GM18907 (cell line): ENCODE results near the gene DCDC1.
"Not testable (repeated sequence)": the region's sequence is repeated elsewhere in the genome, so short reads cannot be mapped to it uniquely, and the experiment has no call there.

Experiments used
- ATAC-seq: cut with Tn5 transposase; IDR thresholded peaks from one replicate; pipeline ENCODE4 v1.9.1; 2021; ENCODE audit warnings: mild to moderate bottlenecking, moderate library complexity; ENCODE audit not compliant: unreplicated experiment

DCDC1 gene

GRCh38 chr11:31337806-31338205 lies 31.7 kb downstream of the DCDC1 start:
- no peak for ATAC-seq

DNA sequence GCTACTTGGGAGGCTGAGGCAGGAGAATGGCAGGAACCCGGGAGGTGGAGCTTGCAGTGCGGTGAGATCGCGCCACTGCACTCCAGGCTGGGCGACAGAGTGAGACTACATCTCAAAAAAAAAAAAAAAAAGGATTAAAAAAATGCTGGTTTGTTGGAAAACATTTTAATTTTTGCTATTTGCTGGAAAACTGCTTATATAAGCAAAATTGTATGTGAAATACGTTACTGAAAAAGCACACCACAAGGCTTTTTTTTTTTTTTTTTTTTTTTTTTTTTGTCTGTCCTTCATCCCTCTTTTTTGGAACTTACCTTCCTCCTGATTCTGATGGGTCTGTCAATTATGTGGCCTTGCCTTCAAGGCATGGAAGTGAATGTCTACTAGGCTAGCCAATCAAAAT lies 40.8 kb downstream of the DCDC1 start:
- no peak for ATAC-seq

- no peak for ATAC-seq
Observed at GRCh38 chr11:31327417-31327816, 42.1 kb downstream of the DCDC1 start.

DNA sequence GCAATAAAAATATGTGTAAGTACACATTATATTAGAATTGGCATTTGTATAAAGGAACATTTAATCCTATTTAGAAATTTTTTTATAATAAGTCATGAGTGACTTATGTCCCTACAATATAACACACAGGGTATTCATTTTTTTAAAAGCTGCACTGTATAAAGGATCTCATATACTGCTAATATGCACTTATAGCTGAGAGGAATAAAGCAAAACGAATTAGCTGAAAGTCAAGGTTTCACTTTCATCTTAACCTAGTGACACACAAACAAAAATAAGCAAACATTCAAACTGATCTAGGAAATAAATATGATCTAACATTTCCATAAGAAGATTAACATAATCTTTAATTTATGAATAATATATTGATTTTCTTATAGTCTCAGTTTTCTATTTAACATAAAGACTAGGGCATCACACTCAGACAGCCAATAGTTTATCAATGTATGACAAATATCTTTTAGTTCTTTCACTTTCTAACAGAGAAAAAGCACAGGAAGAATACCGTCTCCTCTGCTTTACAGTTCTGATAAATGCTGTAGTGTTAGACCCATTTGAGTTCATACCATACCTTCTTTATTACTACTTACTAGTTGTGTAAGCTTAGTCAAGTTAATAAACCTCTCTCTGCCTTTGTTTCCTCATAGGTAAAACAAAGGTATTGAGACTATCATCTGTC lies 42.9 kb downstream of the DCDC1 start:
- ATAC-seq, result peak; percentile 84

- no peak for ATAC-seq
Observed at GRCh38 chr11:31325160-31325559, 44.4 kb downstream of the DCDC1 start.

DNA sequence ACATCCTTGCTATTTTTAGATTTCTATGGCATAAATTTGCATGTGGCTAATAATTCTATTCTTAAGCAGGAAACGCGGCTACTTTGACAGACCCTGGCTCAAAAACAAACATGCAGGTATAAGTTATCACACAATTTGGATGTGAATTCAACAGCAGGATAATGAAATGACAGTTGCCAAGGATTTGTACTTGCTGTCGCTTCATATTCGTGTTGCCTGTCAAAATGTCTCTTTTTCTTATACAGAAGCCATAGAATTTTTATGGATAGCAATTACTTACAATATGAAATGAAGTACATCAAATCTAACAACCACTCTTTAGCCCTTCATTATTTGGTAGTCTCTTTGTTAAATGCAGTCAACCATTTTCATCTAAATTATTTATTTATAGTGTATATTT lies 46.4 kb downstream of the DCDC1 start:
- ATAC-seq, result no peak

DNA sequence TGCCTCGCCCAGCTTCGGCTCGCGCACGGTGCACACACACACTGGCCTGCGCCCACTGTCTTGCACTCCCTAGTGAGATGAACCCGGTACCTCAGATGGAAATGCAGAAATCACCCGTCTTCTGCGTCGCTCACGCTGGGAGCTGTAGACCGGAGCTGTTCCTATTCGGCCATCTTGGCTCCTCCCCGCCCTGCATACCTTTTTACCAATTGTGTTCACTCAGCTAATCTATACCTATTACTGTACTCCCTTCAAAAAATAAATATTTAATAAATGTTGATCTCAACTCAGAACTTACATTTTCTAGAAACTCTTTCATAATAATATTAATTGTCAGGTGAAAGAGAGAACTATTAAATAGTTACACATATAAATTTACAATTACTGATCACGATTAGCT lies 48.0 kb downstream of the DCDC1 start:
- ATAC-seq, result not testable (repeated sequence)

DNA sequence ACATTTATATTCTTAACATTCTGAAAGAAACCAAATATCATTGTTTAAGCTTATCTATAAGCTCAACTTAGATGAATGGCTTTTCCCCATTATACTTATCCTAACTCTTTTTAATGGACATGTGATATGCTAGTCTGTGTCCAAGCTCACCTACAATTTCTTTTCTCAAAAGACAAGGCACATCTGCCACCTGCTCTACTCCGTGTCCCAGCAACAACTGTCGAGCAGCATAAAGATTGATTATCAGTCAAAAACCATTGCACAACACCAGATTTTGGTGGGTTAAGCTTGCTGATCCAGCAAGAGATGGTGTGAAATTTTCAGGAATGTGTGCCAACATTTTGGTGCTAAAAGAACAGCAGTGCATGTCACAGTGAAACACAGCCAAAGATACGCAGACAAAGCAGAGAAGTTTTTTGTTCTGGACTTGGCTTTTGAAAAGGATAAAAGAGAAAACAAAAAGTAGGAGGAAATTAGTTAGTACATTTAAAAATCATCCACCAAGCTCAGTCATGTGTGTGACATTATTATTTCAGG lies 65.8 kb downstream of the DCDC1 start:
- ATAC-seq, result no peak

DNA sequence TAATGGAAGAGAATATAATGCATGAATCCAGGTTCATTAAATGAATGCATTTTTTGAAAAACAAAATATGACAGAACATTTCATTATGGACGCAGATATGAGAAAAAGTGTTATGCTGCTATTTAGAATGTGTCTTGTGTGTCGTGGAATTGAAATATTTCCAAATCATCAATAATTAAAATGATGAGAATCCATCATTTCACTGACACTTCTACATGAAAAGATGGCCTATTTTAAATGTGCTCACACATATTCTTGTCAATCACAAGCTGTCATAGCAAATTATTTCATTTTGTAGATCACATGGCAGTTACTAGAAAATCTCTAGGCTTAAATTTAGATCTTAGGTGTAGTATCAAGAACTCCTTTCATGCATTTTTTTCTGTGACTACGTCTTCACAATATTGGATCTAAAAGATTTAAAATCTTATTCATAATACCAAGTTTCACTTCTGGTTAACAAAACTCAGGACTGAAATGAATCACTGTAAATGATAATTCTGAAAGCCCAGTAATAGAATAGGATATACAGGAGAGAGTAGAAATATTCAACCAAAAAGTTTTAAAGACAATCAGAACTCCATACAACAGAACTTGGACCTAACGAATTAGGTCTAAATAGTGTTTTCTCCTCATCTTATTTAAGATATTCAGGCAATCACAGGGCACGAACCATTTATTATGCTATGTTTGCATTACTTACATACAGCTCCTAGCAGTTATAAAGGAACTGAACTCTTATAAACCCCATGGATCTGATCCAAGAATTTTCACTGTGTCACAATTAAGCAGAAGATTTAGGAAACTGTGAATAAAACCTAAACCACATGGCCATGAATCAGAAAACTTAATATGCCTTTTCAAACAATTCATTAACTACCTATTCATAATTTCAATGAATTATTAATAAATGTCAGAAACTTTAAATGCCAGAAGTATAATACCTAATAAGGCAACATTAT lies 67.7 kb downstream of the DCDC1 start:
- ATAC-seq, result no peak

- ATAC-seq, result no peak
Observed at GRCh38 chr11:31295308-31295707, 74.2 kb downstream of the DCDC1 start.

DNA sequence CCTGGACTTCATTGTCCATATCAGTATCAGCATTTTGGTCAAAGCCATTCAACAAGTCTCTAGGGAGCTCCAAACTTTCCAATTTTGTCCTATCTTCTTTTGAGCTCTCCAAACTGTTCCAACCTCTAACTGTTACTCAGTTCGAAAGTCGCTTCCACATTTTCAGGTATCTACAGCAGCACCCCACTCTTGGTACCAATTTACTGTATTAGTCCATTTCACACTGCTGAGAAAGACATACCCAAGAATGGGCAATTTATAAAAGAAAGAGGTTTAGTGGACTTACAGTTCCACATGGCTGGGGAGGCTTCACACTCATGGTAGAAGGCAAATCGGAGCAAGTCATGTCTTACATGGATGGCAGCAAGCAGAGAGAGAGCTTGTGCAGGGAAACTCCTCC lies 96.0 kb downstream of the DCDC1 start:
- ATAC-seq, result not testable (repeated sequence)

- no peak for ATAC-seq
Observed at GRCh38 chr11:31267720-31268119, 101.8 kb downstream of the DCDC1 start.

- no peak for ATAC-seq
Observed at GRCh38 chr11:31264834-31265233, 104.7 kb downstream of the DCDC1 start.

GRCh38 chr11:31262761-31263160 lies 106.8 kb downstream of the DCDC1 start:
- ATAC-seq, result no peak

- no peak for ATAC-seq
Observed at GRCh38 chr11:31259797-31260196, 109.7 kb downstream of the DCDC1 start.

DNA sequence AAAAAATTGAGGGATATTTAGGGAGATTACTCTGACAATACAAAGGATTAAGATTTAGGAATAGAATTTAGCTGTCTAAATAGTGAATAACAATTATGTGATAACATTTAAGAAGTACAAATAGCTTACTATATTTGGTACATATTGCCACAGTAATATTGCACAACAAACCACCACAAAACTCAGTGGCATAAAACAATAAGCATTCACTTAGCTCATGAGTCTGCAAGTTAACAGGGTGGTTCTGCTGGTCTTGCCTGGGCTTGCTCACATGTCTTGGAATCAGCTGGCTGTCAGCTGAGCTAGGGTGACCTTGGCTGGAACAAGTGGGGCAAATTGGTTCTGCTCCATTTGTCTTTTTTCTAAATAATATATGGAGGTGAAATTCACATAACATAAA lies 115.1 kb downstream of the DCDC1 start:
- ATAC-seq, result no peak

- ATAC-seq, result no peak
Observed at GRCh38 chr11:31248768-31249167, 120.8 kb downstream of the DCDC1 start.

DNA sequence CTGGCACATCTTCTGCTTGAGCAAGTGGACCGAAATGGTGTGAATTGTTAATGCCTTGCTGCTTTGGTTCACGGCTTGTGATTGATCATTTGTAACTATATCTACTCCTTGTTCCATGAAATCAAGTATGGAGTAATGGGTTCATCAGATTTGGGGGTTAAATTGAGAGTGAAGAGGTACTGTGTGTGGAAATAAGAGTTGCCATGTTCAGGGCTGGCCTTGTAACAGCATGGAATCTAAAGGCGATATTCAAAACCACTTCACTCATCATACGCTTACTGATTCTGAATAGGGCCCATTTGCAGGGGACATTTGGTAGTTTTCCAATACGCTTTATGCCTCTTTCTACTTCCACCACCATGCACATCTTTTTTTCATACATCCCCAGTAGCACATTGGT lies 122.2 kb downstream of the DCDC1 start:
- no peak for ATAC-seq

DNA sequence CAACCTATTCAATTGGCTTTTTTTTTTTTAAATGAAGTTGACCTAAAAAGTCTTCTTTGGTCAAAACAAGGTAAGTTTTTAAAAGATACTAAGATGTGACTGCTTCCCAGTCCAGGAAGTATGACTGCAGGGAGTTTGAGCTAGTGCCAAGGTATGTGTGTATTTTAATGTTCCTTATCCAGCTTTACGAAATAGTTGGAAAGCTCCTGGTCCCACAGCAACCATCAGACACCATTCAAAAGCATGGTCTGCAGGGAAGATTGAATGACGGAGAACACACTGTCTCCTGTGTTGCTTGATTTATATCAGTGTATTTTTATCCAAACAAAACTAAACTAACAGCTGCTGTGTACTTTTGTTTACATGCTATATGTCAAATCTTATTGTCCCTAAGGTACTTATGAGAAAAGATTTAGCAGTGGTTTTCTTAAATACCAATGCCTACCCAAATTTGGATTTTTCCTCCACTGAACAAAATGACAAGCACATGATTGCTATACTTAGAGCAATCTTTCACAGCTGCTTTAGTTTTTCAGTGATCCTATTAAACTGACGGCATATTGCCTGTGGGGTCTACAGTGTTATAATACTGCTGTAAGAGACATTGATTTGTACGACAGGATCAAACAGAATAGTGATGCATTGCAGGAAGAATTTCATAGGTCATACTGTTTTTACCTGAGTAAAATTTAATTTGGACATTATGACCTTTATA lies 122.9 kb downstream of the DCDC1 start:
- ATAC-seq, result no peak

- no peak for ATAC-seq
Observed at GRCh38 chr11:31243706-31244105, 125.8 kb downstream of the DCDC1 start.

DNA sequence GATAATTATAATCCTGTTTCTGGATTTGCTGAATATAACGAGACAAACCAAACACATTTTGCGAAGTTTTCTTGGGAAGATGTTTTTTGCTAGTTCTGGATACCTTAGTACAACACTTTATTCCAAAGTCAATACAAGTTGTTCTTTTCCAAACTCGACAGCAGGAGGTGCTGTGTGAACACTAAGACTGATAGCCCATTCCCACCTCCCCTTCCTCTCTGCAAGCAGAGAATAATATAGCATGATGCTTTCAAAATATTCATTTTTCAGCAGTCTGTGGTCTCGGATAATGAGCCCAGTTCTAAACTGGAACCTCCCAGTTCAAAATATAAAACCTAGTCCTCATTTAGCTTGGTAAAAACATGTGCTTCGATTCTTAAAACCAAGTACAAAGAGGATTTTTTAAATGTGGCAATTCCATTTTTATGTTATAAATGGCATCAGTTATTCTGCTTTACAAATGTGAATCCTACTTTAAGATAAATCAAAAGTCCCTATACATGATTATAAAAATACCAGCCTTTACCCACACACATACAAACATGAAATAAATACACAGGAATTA lies 129.1 kb downstream of the DCDC1 start:
- no peak for ATAC-seq
